ENCODE results near the gene ZNF609. TPM values are rescaled to one million over a fixed set of nuclear protein-coding genes. Genes with fewer than 3 reads are reported as not detected.

Gene ZNF609
- total and polyA plus RNA-seq, 2 experiments from 2014 or later = 6.3 to 11.3 TPM

GRCh38 chr15:64456634-64457108 is 3.7 kb upstream of the ZNF609 start:
- Histone ChIP-seq H3K9ac (no peak overlapping the region), H3K27ac (no peak overlapping the region), H3K27me3 (replicated peaks; ENCODE audit: insufficient read depth) (no peaks in the 10 kb centered on the region), H4K20me1 (ENCODE audit: insufficient read depth) (no peaks in the 10 kb centered on the region), H3K4me1 (ENCODE audit: insufficient read depth) (peaks cover 2% of the 10 kb centered on the region), H3F3A (ENCODE audit: insufficient read depth) (peaks cover 15% of the 10 kb centered on the region), H3K9me3 (ENCODE audit: low read depth) (no peaks in the 10 kb centered on the region), H3K4me3 (no peak overlapping the region), H3K9me2 (ENCODE audit: insufficient read depth) (no peaks in the 10 kb centered on the region), H2AFZ (no peak overlapping the region), H3K36me3 (ENCODE audit: low read depth) (peaks cover 16% of the 10 kb centered on the region), H3K79me2 (ENCODE audit: insufficient read depth) (peaks cover 2% of the 10 kb centered on the region), H3K4me2 (ENCODE audit: unreplicated experiment) (no peak overlapping the region)
- TF ChIP-seq EZH2phosphoT487 (IDR thresholded peaks at IDR 0.05; ENCODE audit: insufficient read depth, low read depth) (no peak), EZH2 (IDR thresholded peaks at IDR 0.05; ENCODE audit: insufficient read depth, poor library complexity, severe bottlenecking) (no peak)
- WGBS, 2 experiments (ENCODE audit: low coverage in 1 of 2, low lambda C conversion rate in 2 of 2, missing lambda C conversion rate in 2 of 2) = 93 to 100% methylated on average over 1 of the region's 1 CpG
- in situ Hi-C loops (cut with MboI) = no loop called here
- no peak for DNase-seq

- TF ChIP-seq EZH2 (IDR thresholded peaks at IDR 0.05; ENCODE audit: insufficient read depth, poor library complexity, severe bottlenecking) (no peak), EZH2phosphoT487 (IDR thresholded peaks at IDR 0.05; ENCODE audit: insufficient read depth, low read depth) (no peak)
- H4K20me1 ChIP-seq (ENCODE audit: insufficient read depth) = 0 out of 2 replicates have a peak, but pooled peaks cover 8% of the 10 kb centered on the region
- peak overlapping the region; percentile 75; the same call in 1 of the 2 replicates for H3K4me3 ChIP-seq
- peaks cover 20% of the 10 kb centered on the region for H3K4me1 ChIP-seq (ENCODE audit: insufficient read depth)
- no peak overlapping the region; the same call in 1 of the 2 replicates for H3K9ac ChIP-seq
- no peaks in the 10 kb centered on the region for H3K9me2 ChIP-seq (ENCODE audit: insufficient read depth)
- DNase-seq = no peak
- peak overlapping the region; percentile 82 for H3K4me2 ChIP-seq (ENCODE audit: unreplicated experiment)
- in situ Hi-C loops (cut with MboI) = no loop called here
- H3K79me2 ChIP-seq (ENCODE audit: insufficient read depth) = peaks cover 27% of the 10 kb centered on the region
- H3K27ac ChIP-seq = no peak overlapping the region
- H3K36me3 ChIP-seq (ENCODE audit: low read depth) = peaks cover 13% of the 10 kb centered on the region
- H2AFZ ChIP-seq = peak overlapping the region; percentile 88
- no peaks in the 10 kb centered on the region for H3K9me3 ChIP-seq (ENCODE audit: low read depth)
- peaks cover 28% of the 10 kb centered on the region for H3F3A ChIP-seq (ENCODE audit: insufficient read depth)
- WGBS, 2 experiments (ENCODE audit: low coverage in 1 of 2, low lambda C conversion rate in 2 of 2, missing lambda C conversion rate in 2 of 2) = 76 to 80% methylated on average over 3 of the region's 3 CpGs
- no peaks in the 10 kb centered on the region for H3K27me3 ChIP-seq (replicated peaks; ENCODE audit: insufficient read depth)
Measured at GRCh38 chr15:64459066-64459781, 1.2 kb upstream of the ZNF609 start.

DNA sequence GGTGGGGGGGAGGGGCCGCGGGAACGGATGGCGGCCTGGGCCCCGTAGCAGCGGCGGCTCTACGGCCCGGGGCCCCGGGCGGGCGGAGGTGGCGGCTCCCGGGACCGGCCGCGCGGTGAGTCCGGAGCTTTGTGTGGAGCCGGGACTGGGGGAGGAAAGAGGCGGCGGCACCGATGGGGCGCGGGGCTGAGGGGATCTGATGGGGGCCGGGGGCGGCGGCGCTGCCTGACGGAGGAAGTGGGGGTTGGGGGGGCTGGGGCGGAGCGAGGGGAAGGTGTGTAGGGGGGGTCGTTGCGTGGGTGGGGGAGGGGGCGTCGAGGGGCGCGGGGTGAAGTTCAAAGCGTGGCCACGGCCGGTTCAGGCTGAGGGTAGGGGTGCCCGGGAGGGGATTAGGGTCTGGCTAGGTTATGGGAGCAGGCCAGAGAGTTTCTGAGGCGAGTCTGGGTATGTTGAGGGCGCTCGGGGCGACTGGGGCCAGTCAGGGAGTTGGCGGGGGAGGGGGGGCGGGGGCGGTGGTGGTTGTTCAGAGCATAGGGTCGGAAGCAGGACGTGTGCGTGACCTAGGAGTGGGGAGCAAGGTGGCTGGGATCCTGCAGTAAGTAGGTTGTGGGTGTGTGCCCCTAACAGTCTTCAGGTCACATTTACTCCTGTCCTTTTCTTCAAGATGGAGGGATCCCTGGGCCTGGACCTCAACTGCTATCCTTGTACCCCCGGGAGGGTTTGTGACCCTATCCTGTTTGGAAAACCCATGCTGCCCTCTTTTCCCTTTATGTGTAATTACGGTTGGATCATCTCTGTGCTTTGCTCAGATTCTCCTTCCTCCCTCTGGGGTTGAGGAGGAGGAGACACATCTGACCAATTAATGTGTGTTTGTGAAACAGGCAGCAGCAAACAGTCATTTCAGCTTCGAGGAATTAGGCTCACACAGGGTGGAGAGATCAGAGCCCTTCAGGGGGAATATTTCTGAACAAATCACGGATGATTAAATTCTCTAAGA is 644 bp downstream of the ZNF609 start:
- Histone ChIP-seq H3K9me3 (ENCODE audit: low read depth) (no peaks in the 10 kb centered on the region), H3K4me2 (ENCODE audit: unreplicated experiment) (peak overlapping the region; percentile 84), H3K4me3 (peak overlapping the region; percentile 75), H4K20me1 (ENCODE audit: insufficient read depth) (0 out of 2 replicates have a peak, but pooled peaks cover 8% of the 10 kb centered on the region), H3K9me2 (ENCODE audit: insufficient read depth) (no peaks in the 10 kb centered on the region), H3K27me3 (replicated peaks; ENCODE audit: insufficient read depth) (no peaks in the 10 kb centered on the region), H3K9ac (peak overlapping the region; percentile 72), H3K79me2 (ENCODE audit: insufficient read depth) (peaks cover 45% of the 10 kb centered on the region), H2AFZ (peak overlapping the region; percentile 49), H3K4me1 (ENCODE audit: insufficient read depth) (peaks cover 27% of the 10 kb centered on the region), H3K27ac (peak overlapping the region; percentile 81), H3K36me3 (ENCODE audit: low read depth) (no peaks in the 10 kb centered on the region; the same call in 1 of the 2 replicates), H3F3A (ENCODE audit: insufficient read depth) (peaks cover 28% of the 10 kb centered on the region)
- in situ Hi-C loops (cut with MboI) = no loop called here
- TF ChIP-seq EZH2phosphoT487 (IDR thresholded peaks at IDR 0.05; ENCODE audit: insufficient read depth, low read depth) (no peak), EZH2 (IDR thresholded peaks at IDR 0.05; ENCODE audit: insufficient read depth, poor library complexity, severe bottlenecking) (no peak)
- 0 to 1% methylated on average over 16 to 56 of the region's 56 CpGs for WGBS, 2 experiments (ENCODE audit: low coverage in 1 of 2, low lambda C conversion rate in 2 of 2, missing lambda C conversion rate in 2 of 2)
- peak; percentile 91 for DNase-seq

- Histone ChIP-seq H3K4me1 (ENCODE audit: insufficient read depth) (peaks cover 27% of the 10 kb centered on the region), H3K9me2 (ENCODE audit: insufficient read depth) (no peaks in the 10 kb centered on the region), H3K9ac (peak overlapping the region; percentile 72), H3K9me3 (ENCODE audit: low read depth) (no peaks in the 10 kb centered on the region), H3K27ac (peak overlapping the region; percentile 81), H3F3A (ENCODE audit: insufficient read depth) (peaks cover 28% of the 10 kb centered on the region), H2AFZ (peak overlapping the region; percentile 49), H3K36me3 (ENCODE audit: low read depth) (no peaks in the 10 kb centered on the region; the same call in 1 of the 2 replicates), H4K20me1 (ENCODE audit: insufficient read depth) (0 out of 2 replicates have a peak, but pooled peaks cover 11% of the 10 kb centered on the region), H3K27me3 (replicated peaks; ENCODE audit: insufficient read depth) (no peaks in the 10 kb centered on the region), H3K79me2 (ENCODE audit: insufficient read depth) (peaks cover 52% of the 10 kb centered on the region), H3K4me2 (ENCODE audit: unreplicated experiment) (peak overlapping the region; percentile 84), H3K4me3 (peak overlapping the region; percentile 75)
- 9 to 18% methylated on average over 5 of the region's 5 CpGs for WGBS, 2 experiments (ENCODE audit: low coverage in 1 of 2, low lambda C conversion rate in 2 of 2, missing lambda C conversion rate in 2 of 2)
- TF ChIP-seq EZH2phosphoT487 (IDR thresholded peaks at IDR 0.05; ENCODE audit: insufficient read depth, low read depth) (no peak), EZH2 (IDR thresholded peaks at IDR 0.05; ENCODE audit: insufficient read depth, poor library complexity, severe bottlenecking) (no peak)
- in situ Hi-C loops (cut with MboI) = no loop called here
- peak; percentile 56 for DNase-seq
Measured at GRCh38 chr15:64461721-64462162, 1.4 kb downstream of the ZNF609 start.
